HepG2 (cell line): ENCODE measurements around the gene PRKG1. TPM values are rescaled to one million over a fixed set of nuclear protein-coding genes. Genes with fewer than 3 reads are reported as not detected.

Source experiments
- CBX2 ChIP-seq, 2 experiments: fragments of 200-600 bp in 1 of 2; sonication (generic); formaldehyde crosslinking in 1 of 2; IDR thresholded peaks; 2 replicates each; pipeline versions ENCODE4 v1.7.0 to v1.8.1; 2018 to 2022; ENCODE audit warnings: low read depth in 2 of 2, low read length in 1 of 2, mild to moderate bottlenecking in 1 of 2, missing genetic modification reagents in 1 of 2
- FLYWCH1 ChIP-seq: sonication (generic); formaldehyde crosslinking; IDR thresholded peaks from 2 replicates; pipeline ENCODE4 v1.8.1; 2023; ENCODE audit warnings: mild to moderate bottlenecking, missing genetic modification reagents
- HNRNPLL ChIP-seq: fragments of 200-400 bp; formaldehyde crosslinking; IDR thresholded peaks from 2 replicates; pipeline ENCODE4 v1.6.1; 2017; ENCODE audit warnings: mild to moderate bottlenecking, low read depth, low read length; ENCODE audit not compliant: poor library complexity, severe bottlenecking
- SMYD3 ChIP-seq: sonication (generic); formaldehyde crosslinking; IDR thresholded peaks from 2 replicates; pipeline ENCODE4 v1.8.1; 2023; ENCODE audit warnings: mild to moderate bottlenecking, missing genetic modification reagents
- SOX6 ChIP-seq, 2 experiments: fragments of 450-650 bp in 1 of 2; sonication (generic) in 1 of 2; formaldehyde crosslinking in 1 of 2; IDR thresholded peaks; 2 replicates each; pipeline versions ENCODE4 v1.4.0 to v1.6.1; 2017 to 2020; ENCODE audit warnings: antibody characterized with exemption in 1 of 2, mild to moderate bottlenecking in 1 of 2, missing genetic modification reagents in 1 of 2
- SP5 ChIP-seq: IDR thresholded peaks from 2 replicates; pipeline ENCODE4 v1.6.1; 2016; ENCODE audit warnings: low read depth, borderline replicate concordance
- SPEN ChIP-seq: sonication (generic); formaldehyde crosslinking; IDR thresholded peaks from 2 replicates; pipeline ENCODE4 v1.5.1; 2020; ENCODE audit warnings: low read depth, mild to moderate bottlenecking, missing genetic modification reagents
- STAG1 ChIP-seq: sonication (generic); formaldehyde crosslinking; IDR thresholded peaks from 2 replicates; pipeline ENCODE4 v1.4.0; 2020; ENCODE audit warnings: missing genetic modification reagents
- ZFP90 ChIP-seq: sonication (generic); formaldehyde crosslinking; IDR thresholded peaks from 2 replicates; pipeline ENCODE4 v1.8.0; 2022; ENCODE audit warnings: missing genetic modification reagents, mild to moderate bottlenecking, inconsistent platforms, borderline replicate concordance
- ZNF207 ChIP-seq: fragments of 450-650 bp; IDR thresholded peaks from 2 replicates; pipeline ENCODE4 v1.6.1; 2016; ENCODE audit warnings: antibody characterized with exemption, borderline replicate concordance
- ZNF225 ChIP-seq: sonication (generic); formaldehyde crosslinking; IDR thresholded peaks from 2 replicates; pipeline ENCODE4 v1.4.0; 2020; ENCODE audit warnings: mild to moderate bottlenecking, missing genetic modification reagents
- ZNF24 ChIP-seq: fragments of 450-650 bp; IDR thresholded peaks from 2 replicates; pipeline ENCODE4 v1.6.1; 2017; ENCODE audit warnings: antibody characterized with exemption, mild to moderate bottlenecking
- ZNF263 ChIP-seq: sonication (generic); formaldehyde crosslinking; IDR thresholded peaks from 2 replicates; pipeline ENCODE4 v1.4.0; 2020; ENCODE audit warnings: missing genetic modification reagents
- ZNF317 ChIP-seq: sonication (generic); formaldehyde crosslinking; IDR thresholded peaks from 2 replicates; pipeline ENCODE4 v1.5.0; 2020; ENCODE audit warnings: mild to moderate bottlenecking, missing genetic modification reagents
- ZNF446 ChIP-seq: sonication (generic); formaldehyde crosslinking; IDR thresholded peaks from 2 replicates; pipeline ENCODE4 v1.5.0; 2020; ENCODE audit warnings: mild to moderate bottlenecking, missing genetic modification reagents
- ZNF501 ChIP-seq: sonication (generic); formaldehyde crosslinking; IDR thresholded peaks from 2 replicates; pipeline ENCODE4 v1.5.1; 2020; ENCODE audit warnings: mild to moderate bottlenecking, moderate library complexity, missing genetic modification reagents
- ZNF709 ChIP-seq: sonication (generic); formaldehyde crosslinking; IDR thresholded peaks from 2 replicates; pipeline ENCODE4 v1.5.0; 2020; ENCODE audit warnings: mild to moderate bottlenecking, missing genetic modification reagents
- ZSCAN25 ChIP-seq: sonication (generic); formaldehyde crosslinking; IDR thresholded peaks from 2 replicates; pipeline ENCODE4 v1.8.0; 2022; ENCODE audit warnings: mild to moderate bottlenecking, missing genetic modification reagents
- polyA plus RNA-seq, 8 experiments: library from polyadenylated mRNA; depleted of rRNA in 3 of 8; stranded (reverse) in 7 of 8; unstranded in 1 of 8; fragments of >200 nt; fragmentation: Illumina TruSeq in 4 of 8; extraction: Trizol in 4 of 8; gene quantifications; 2 replicates each; pipeline versions ENCODE4 v1.2.1 to v1.2.3, GENCODE V29; 2011 to 2016; ENCODE audit warnings: low read depth in 4 of 8, missing spikeins in 1 of 8, mixed read lengths in 1 of 8; ENCODE audit not compliant: insufficient read depth in 1 of 8
- total RNA-seq, 5 experiments: library from RNA; depleted of rRNA; stranded (reverse); fragments of >200 nt; fragmentation: Illumina TruSeq; extraction: Trizol; gene quantifications; 2 replicates each; pipeline ENCODE4 v1.2.3, GENCODE V29; 2016; ENCODE audit warnings: low read depth in 1 of 5
- TF ChIP-seq, protein P1 (sequence below): conservative IDR thresholded peaks from 2 replicates; pipeline ENCODE4 v1.6.1; 2018; ENCODE audit warnings: missing genetic modification reagents
- TF ChIP-seq, protein P2 (sequence below): sonication (generic); formaldehyde crosslinking; conservative IDR thresholded peaks from 2 replicates; pipeline ENCODE4 v1.4.0; 2020; ENCODE audit warnings: missing genetic modification reagents
- TF ChIP-seq, protein P3 (sequence below): sonication (generic); formaldehyde crosslinking; IDR thresholded peaks from 2 replicates; pipeline ENCODE4 v1.4.0; 2020; ENCODE audit warnings: missing genetic modification reagents
- TF ChIP-seq, protein P4 (sequence below), 2 experiments: fragments of 450-650 bp in 1 of 2; sonication (generic) in 1 of 2; formaldehyde crosslinking; IDR thresholded peaks; 2 replicates each; pipeline versions ENCODE4 v1.5.0 to v1.8.0; 2020 to 2022; ENCODE audit warnings: mild to moderate bottlenecking in 1 of 2, missing genetic modification reagents in 1 of 2
- TF ChIP-seq, protein P5 (sequence below): sonication (generic); formaldehyde crosslinking; IDR thresholded peaks from 2 replicates; pipeline ENCODE4 v1.5.0; 2020; ENCODE audit warnings: missing genetic modification reagents

PRKG1 gene
- total and polyA plus RNA-seq, 2 of the 13 experiments (the other 11 are each of a cell fraction or from before 2014, with no cell fraction given) = 0.01 TPM; not detected in 1

DNA sequence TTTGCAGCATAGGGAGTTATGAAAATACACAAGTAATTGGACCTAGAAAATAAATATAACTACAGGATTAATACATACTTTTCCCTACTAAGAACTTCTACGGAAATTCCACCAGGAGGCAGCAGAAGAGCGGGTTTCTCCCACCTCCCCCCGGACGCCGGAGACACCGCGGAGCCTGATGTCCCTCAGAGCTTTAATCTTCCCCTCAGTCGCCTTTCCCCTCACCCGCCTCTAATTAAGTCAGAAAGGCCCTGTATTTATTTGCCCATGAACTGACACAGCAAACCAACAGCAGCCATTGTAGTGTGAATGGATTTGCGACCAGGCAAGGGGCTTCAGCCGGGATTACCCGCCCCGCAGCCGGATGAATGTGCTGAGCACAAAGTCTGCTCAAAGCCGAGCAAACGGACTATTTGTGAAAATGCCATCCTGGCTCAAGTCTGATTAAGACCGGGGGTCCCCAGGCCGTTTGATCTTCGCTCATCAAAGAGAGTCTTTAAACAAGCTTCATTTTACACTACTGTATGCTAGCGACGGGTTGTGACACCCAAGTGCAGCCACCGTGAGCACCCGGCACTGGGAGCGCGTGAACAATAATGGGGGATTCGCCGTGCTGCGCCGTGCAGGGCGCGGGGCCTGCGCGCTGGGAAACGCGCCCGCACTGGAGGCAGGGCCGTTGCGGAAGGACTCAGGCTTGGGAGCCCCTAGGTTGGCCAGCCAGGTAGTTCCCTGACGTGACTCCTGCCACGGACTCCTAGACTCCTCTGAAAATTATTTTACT is 1234.2 kb downstream of the PRKG1 start (continued):
- TF ChIP-seq, protein P1, sequence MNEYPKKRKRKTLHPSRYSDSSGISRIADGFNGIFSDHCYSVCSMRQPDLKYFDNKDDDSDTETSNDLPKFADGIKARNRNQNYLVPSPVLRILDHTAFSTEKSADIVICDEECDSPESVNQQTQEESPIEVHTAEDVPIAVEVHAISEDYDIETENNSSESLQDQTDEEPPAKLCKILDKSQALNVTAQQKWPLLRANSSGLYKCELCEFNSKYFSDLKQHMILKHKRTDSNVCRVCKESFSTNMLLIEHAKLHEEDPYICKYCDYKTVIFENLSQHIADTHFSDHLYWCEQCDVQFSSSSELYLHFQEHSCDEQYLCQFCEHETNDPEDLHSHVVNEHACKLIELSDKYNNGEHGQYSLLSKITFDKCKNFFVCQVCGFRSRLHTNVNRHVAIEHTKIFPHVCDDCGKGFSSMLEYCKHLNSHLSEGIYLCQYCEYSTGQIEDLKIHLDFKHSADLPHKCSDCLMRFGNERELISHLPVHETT (CRISPR knock-in tag) = peak; percentile 57; the same call in 1 of the 2 replicates
- TF ChIP-seq, protein P2, sequence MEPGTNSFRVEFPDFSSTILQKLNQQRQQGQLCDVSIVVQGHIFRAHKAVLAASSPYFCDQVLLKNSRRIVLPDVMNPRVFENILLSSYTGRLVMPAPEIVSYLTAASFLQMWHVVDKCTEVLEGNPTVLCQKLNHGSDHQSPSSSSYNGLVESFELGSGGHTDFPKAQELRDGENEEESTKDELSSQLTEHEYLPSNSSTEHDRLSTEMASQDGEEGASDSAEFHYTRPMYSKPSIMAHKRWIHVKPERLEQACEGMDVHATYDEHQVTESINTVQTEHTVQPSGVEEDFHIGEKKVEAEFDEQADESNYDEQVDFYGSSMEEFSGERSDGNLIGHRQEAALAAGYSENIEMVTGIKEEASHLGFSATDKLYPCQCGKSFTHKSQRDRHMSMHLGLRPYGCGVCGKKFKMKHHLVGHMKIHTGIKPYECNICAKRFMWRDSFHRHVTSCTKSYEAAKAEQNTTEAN = peak; percentile 85
- no peak for TF ChIP-seq ZNF207
- 0 out of 2 replicates have a peak, but pooled peaks have one; percentile 34 for TF ChIP-seq ZNF263 (CRISPR knock-in tag)
- TF ChIP-seq ZNF709 (CRISPR knock-in tag) = 0 out of 2 replicates have a peak, but pooled peaks have one; percentile 48
- peak; percentile 19; the same call in 1 of the 2 replicates for TF ChIP-seq SPEN (CRISPR knock-in tag)
- peak; percentile 60 for TF ChIP-seq ZFP90 (CRISPR knock-in tag)
- no peak for TF ChIP-seq CBX2 (IDR thresholded peaks at IDR 0.05; ENCODE audit: low read depth, low read length)
- TF ChIP-seq CBX2 (CRISPR knock-in tag; IDR thresholded peaks at IDR 0.05; ENCODE audit: low read depth) = 0 out of 2 replicates have a peak, but pooled peaks have one; percentile 33
- peak; percentile 64; the same call in 1 of the 2 replicates for TF ChIP-seq ZSCAN25
- TF ChIP-seq SOX6 (IDR thresholded peaks at IDR 0.05) = no peak
- TF ChIP-seq SOX6 (CRISPR knock-in tag; IDR thresholded peaks at IDR 0.05) = peak; percentile 77
- peak; percentile 97 for TF ChIP-seq STAG1 (CRISPR knock-in tag)
- TF ChIP-seq, protein P3, sequence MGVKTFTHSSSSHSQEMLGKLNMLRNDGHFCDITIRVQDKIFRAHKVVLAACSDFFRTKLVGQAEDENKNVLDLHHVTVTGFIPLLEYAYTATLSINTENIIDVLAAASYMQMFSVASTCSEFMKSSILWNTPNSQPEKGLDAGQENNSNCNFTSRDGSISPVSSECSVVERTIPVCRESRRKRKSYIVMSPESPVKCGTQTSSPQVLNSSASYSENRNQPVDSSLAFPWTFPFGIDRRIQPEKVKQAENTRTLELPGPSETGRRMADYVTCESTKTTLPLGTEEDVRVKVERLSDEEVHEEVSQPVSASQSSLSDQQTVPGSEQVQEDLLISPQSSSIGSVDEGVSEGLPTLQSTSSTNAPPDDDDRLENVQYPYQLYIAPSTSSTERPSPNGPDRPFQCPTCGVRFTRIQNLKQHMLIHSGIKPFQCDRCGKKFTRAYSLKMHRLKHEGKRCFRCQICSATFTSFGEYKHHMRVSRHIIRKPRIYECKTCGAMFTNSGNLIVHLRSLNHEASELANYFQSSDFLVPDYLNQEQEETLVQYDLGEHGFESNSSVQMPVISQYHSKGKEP = no peak
- no peak for TF ChIP-seq ZNF24
- TF ChIP-seq, protein P4, sequence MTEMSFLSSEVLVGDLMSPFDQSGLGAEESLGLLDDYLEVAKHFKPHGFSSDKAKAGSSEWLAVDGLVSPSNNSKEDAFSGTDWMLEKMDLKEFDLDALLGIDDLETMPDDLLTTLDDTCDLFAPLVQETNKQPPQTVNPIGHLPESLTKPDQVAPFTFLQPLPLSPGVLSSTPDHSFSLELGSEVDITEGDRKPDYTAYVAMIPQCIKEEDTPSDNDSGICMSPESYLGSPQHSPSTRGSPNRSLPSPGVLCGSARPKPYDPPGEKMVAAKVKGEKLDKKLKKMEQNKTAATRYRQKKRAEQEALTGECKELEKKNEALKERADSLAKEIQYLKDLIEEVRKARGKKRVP (CRISPR knock-in tag; IDR thresholded peaks at IDR 0.05) = no peak
- TF ChIP-seq ZNF317 = peak; percentile 56; the same call in 1 of the 2 replicates
- TF ChIP-seq ZNF446 = 0 out of 2 replicates have a peak, but pooled peaks have one; percentile 47
- 0 out of 2 replicates have a peak, but pooled peaks have one; percentile 27 for TF ChIP-seq ZNF225 (CRISPR knock-in tag)
- peak; percentile 9; the same call in 1 of the 2 replicates for TF ChIP-seq SP5 (CRISPR knock-in tag)
- TF ChIP-seq ZNF501 (CRISPR knock-in tag) = peak; percentile 89
- no peak for TF ChIP-seq SMYD3 (CRISPR knock-in tag)
- peak; percentile 85 for TF ChIP-seq HNRNPLL
- TF ChIP-seq FLYWCH1 (CRISPR knock-in tag) = no peak
- TF ChIP-seq, protein P5, sequence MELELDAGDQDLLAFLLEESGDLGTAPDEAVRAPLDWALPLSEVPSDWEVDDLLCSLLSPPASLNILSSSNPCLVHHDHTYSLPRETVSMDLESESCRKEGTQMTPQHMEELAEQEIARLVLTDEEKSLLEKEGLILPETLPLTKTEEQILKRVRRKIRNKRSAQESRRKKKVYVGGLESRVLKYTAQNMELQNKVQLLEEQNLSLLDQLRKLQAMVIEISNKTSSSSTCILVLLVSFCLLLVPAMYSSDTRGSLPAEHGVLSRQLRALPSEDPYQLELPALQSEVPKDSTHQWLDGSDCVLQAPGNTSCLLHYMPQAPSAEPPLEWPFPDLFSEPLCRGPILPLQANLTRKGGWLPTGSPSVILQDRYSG = 0 out of 2 replicates have a peak, but pooled peaks have one; percentile 41
